Measurements from ENCODE around the gene TSR1. TPM values are rescaled to one million over a fixed set of nuclear protein-coding genes. Genes with fewer than 3 reads are reported as not detected.

Gene TSR1
- polyA plus RNA-seq, 3 donors, result 8.1 to 10.8 (median 9.3) TPM

DNA sequence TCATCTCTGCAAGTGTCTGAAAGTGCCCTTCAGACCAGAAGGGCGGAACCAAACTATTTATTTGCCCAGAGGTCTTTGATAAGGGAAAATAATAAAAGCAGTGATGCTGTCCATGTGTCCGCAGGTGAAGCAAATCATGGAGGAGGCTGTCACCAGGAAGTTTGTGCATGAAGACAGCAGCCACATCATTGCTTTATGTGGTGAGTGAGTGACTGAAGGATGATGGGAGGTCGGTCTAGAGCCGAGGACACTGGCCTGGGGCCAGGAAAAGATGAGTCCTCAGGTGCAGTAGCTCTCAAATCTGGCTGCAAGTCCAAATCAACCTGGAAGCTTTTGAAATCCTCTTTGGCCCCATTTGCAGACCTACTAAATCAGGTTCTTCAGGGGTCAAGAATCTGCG lies 7.2 kb upstream of the TSR1 start:
- H3K36me3 ChIP-seq (replicated peaks in 1 of 2; ENCODE audit: control insufficient read depth in 1 of 2, insufficient read depth in 2 of 2, low read length in 2 of 2), result peaks cover 0 to 32% of the 10 kb centered on the region in 2 donors
- peaks cover 2% of the 10 kb centered on the region for H3K4me1 Mint-ChIP-seq
- DNase-seq, result no peak

DNA sequence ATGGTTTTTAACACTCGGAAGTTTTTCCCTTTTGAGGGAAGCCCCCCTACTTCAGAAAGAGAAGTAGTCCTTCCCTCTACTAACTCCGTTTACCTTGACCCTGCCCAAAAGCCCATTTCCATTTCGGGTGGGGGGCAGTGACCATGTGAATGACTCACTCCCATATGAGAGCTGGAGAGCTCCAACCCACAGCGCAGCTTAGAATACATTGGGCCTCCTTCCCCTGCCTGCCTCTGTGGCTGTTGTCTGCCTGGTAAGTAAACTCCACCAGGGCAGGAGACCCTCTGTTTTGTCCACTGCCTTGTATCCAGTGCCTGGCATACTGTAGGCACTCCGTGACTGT lies 2.0 kb upstream of the TSR1 start:
- Histone ChIP-seq H3K4me1 (ENCODE audit: control insufficient read depth in 1 of 2, insufficient read depth in 2 of 2, low read length in 2 of 2) (peaks cover 20 to 25% of the 10 kb centered on the region in 2 donors), H4K20me1 (ENCODE audit: insufficient read depth, low read length) (peaks cover 6% of the 10 kb centered on the region), H3K4me3 (replicated peaks in 1 of 3; ENCODE audit: low read depth in 2 of 3, low read length in 3 of 3) (peak overlapping the region; percentile 84 to 91 (median 88)), H3K9me3 (replicated peaks in 1 of 2; ENCODE audit: control insufficient read depth in 1 of 2, insufficient read depth in 1 of 2, low read length in 2 of 2) (no peaks in the 10 kb centered on the region), H3K27ac (ENCODE audit: low read depth in 1 of 2, low read length in 2 of 2) (no peak overlapping the region), H3K9ac (ENCODE audit: insufficient read depth, low read length, poor library complexity, severe bottlenecking) (peak overlapping the region; percentile 74), H3K4me2 (replicated peaks; ENCODE audit: extremely low read depth, low read length, poor library complexity, severe bottlenecking) (peak overlapping the region; percentile 100), H2AFZ (ENCODE audit: insufficient read depth, low read depth, low read length, poor library complexity, severe bottlenecking) (peak overlapping the region; percentile 96), H3K36me3 (replicated peaks in 1 of 2; ENCODE audit: control insufficient read depth in 1 of 2, insufficient read depth in 2 of 2, low read length in 2 of 2) (peaks cover 19 to 30% of the 10 kb centered on the region in 2 donors), H3K27me3 (ENCODE audit: control insufficient read depth in 2 of 2, insufficient read depth in 2 of 2, low read length in 2 of 2) (no peaks in the 10 kb centered on the region), H3K79me2 (ENCODE audit: insufficient read depth, low read length) (peaks cover 18% of the 10 kb centered on the region)
- TF ChIP-seq, protein P1, sequence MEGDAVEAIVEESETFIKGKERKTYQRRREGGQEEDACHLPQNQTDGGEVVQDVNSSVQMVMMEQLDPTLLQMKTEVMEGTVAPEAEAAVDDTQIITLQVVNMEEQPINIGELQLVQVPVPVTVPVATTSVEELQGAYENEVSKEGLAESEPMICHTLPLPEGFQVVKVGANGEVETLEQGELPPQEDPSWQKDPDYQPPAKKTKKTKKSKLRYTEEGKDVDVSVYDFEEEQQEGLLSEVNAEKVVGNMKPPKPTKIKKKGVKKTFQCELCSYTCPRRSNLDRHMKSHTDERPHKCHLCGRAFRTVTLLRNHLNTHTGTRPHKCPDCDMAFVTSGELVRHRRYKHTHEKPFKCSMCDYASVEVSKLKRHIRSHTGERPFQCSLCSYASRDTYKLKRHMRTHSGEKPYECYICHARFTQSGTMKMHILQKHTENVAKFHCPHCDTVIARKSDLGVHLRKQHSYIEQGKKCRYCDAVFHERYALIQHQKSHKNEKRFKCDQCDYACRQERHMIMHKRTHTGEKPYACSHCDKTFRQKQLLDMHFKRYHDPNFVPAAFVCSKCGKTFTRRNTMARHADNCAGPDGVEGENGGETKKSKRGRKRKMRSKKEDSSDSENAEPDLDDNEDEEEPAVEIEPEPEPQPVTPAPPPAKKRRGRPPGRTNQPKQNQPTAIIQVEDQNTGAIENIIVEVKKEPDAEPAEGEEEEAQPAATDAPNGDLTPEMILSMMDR (IDR thresholded peaks at IDR 0.05), result no peak
- peaks cover 9 to 13% of the 10 kb centered on the region in 2 donors for H3K36me3 Mint-ChIP-seq
- H3K4me1 Mint-ChIP-seq, result peaks cover 15% of the 10 kb centered on the region
- DNase-seq, result peak in 1 of 3 donors; percentile 27
- intact Hi-C loops (cut with micrococcal nuclease), result loop anchor here in 1 of 2 donors (5.0 kb wide), 1 partner anchor 36 kb away; the partner anchor contains the start of genes SMG6 and SRR
- no peaks in the 10 kb centered on the region for H3K9me3 Mint-ChIP-seq
- H3K27me3 Mint-ChIP-seq (ENCODE audit: low read depth in 3 of 3), result peaks cover 0 to 4% (median 0%) of the 10 kb centered on the region in 3 donors
- peak overlapping the region in 3 of 7 donors; percentile 15 to 66 (median 55) for H3K27ac Mint-ChIP-seq
- 56% methylated on average over 2 of the region's 5 CpGs for WGBS (ENCODE audit: insufficient coverage)
- peak overlapping the region; percentile 77 to 80 for H3K4me3 Mint-ChIP-seq

More for the DNA sequence above, 7.2 kb upstream of the TSR1 start:
- no peak overlapping the region for H3K27ac Mint-ChIP-seq
- Histone ChIP-seq H4K20me1 (ENCODE audit: insufficient read depth, low read length) (peaks cover 2% of the 10 kb centered on the region), H3K4me1 (ENCODE audit: control insufficient read depth in 1 of 2, insufficient read depth in 2 of 2, low read length in 2 of 2) (peaks cover under 1% of the 10 kb centered on the region in 2 donors), H3K4me2 (replicated peaks; ENCODE audit: extremely low read depth, low read length, poor library complexity, severe bottlenecking) (no peak overlapping the region), H3K4me3 (replicated peaks in 1 of 3; ENCODE audit: low read depth in 2 of 3, low read length in 3 of 3) (no peak overlapping the region), H3K9ac (ENCODE audit: insufficient read depth, low read length, poor library complexity, severe bottlenecking) (no peak overlapping the region), H3K27ac (ENCODE audit: low read depth in 1 of 2, low read length in 2 of 2) (no peak overlapping the region), H3K9me3 (replicated peaks in 1 of 2; ENCODE audit: control insufficient read depth in 1 of 2, insufficient read depth in 1 of 2, low read length in 2 of 2) (no peaks in the 10 kb centered on the region), H3K79me2 (ENCODE audit: insufficient read depth, low read length) (no peaks in the 10 kb centered on the region), H3K27me3 (ENCODE audit: control insufficient read depth in 2 of 2, insufficient read depth in 2 of 2, low read length in 2 of 2) (no peaks in the 10 kb centered on the region), H2AFZ (ENCODE audit: insufficient read depth, low read depth, low read length, poor library complexity, severe bottlenecking) (no peak overlapping the region)
- peaks cover 25 to 30% of the 10 kb centered on the region in 2 donors for H3K36me3 Mint-ChIP-seq
- 84% methylated on average over 4 of the region's 5 CpGs for WGBS (ENCODE audit: insufficient coverage)
- H3K27me3 Mint-ChIP-seq (ENCODE audit: low read depth in 3 of 3), result peaks cover 0 to 2% (median 0%) of the 10 kb centered on the region in 3 donors
- H3K4me3 Mint-ChIP-seq, result no peak overlapping the region
- TF ChIP-seq, protein P1 (IDR thresholded peaks at IDR 0.05), result no peak
- H3K9me3 Mint-ChIP-seq, result no peaks in the 10 kb centered on the region
- intact Hi-C loops (cut with micrococcal nuclease), result no loop called here

All from CD14-positive monocyte (primary cell).